Left renal cortex interstitium (tissue), 4 donors: ENCODE results near the gene SCT. TPM values are rescaled to one million over a fixed set of nuclear protein-coding genes. Genes with fewer than 3 reads are reported as not detected.

Experiments
- DNase-seq, 4 donors: peaks; one replicate each; pipeline ENCODE4 v3.0.0-alpha.2; 2013; ENCODE audit warnings: low read depth in 4 of 4, low spot score in 2 of 4, missing footprints in 1 of 4
- polyA plus RNA-seq, 4 donors: library from polyadenylated mRNA; unstranded; fragments of 120-200 nt; gene quantifications; one replicate each; pipeline ENCODE4 v1.2.1, GENCODE V29; 2013; ENCODE audit not compliant: insufficient read length in 4 of 4

The SCT gene
- polyA plus RNA-seq, 4 donors: 0.92 to 4.1 (median 2.2) TPM

- DNase-seq: no peak
Observed at GRCh38 chr11:592501-592900, 34.5 kb downstream of the SCT start.

DNA sequence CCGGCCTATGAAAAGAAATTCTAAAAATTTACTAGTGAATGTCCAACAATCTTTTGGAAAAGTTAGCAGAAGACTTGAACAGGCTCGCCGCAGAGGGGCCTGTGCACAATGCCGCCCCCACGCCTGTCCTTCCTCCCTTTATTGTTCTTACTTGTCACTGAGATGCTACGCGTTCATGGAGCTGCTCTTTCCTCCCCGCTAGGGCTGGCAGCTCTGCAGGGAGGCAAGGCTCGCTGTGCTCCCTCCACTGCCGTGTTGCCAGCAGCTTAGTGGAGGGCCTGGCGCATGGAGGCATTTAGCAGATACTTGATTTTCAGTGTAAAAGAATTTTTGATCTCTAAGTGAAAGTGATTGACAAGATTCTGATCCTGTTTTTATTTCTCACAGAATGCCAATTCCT is 36.0 kb downstream of the SCT start:
- DNase-seq: no peak

DNA sequence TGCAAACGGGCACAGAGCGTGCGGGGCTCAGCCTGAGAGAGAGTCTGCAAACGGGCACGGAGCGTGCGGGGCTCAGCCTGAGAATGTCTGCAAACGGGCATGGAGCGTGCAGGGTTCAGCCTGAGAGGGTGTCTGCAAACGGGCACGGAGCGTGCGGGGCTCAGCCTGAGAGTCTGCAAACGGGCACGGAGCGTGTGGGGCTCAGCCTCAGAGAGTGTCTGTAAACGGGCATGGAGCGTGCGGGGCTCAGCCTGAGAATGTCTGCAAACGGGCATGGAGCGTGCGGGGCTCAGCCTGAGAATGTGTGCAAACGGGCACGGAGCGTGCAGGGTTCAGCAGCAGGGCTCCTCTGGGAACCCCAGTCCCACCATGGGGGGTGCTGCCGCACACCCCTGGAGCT is 37.2 kb downstream of the SCT start:
- no peak for DNase-seq

DNA sequence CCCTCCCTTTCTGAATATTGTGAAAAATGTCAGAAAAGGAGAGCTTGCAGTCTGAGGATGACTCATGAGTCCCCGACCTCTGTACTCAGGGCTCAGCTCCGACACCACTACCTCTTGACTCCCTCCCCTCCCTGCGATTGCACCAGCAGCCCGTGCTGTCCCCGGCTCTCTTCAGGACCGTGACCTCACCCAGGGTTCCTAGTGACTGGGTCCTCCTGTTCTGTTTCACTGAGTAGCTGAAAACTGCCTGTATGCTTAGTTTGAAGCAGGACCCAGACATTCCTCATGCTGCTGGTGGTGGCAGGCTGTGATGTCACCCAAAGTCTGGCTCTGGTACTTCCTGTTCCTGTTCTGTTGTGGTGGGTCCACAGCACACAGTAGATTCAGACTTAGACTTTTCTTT is 39.0 kb downstream of the SCT start:
- no peak for DNase-seq

DNA sequence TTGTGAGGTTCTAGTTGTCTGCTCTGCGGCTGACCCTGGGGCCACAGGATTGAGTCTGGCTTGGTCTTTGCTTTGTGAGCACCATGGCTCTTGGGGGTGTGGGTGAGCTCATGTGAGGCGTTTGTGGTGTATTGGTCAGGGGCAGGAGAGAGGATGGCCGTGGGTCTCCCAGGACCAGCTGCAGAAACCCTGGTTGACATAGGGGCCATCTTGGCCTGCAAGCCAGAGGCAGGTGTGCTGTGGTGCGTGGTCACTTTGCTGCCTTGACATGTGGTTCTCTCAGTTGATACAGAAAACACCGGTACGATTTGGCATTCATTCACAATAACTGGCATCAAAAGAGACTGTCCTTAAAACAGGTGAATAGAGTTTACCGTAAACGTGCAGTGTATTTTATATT is 39.4 kb downstream of the SCT start:
- DNase-seq: no peak

- DNase-seq: no peak
Observed at GRCh38 chr11:586376-587316, 40.3 kb downstream of the SCT start.

- DNase-seq: no peak
Observed at GRCh38 chr11:584287-584686, 42.7 kb downstream of the SCT start.

DNA sequence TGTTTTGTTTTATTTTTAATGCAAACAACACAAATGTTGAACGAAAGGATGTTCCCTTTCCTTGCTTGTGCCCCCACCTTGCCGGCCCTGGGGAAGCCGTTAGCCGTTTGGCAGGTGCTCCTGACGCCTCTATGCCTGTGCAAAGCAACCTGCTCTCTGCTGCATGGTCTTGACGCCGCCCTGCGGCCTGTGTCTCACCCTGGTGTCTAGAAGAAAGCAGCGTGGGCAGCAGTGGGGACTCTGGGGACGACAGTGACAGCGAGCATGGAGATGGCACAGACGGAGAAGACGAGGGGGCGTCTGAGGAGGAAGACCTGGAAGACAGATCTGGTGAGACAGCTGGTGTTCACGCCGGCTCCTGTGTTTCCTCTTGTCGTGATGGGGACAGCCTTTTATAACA is 45.2 kb downstream of the SCT start:
- DNase-seq: no peak

GRCh38 chr11:581342-581741 is 45.6 kb downstream of the SCT start:
- DNase-seq: no peak

- DNase-seq: no peak
Observed at GRCh38 chr11:579830-580601, 47.0 kb downstream of the SCT start.

- DNase-seq: no peak
Observed at GRCh38 chr11:578276-579035, 48.5 kb downstream of the SCT start.

DNA sequence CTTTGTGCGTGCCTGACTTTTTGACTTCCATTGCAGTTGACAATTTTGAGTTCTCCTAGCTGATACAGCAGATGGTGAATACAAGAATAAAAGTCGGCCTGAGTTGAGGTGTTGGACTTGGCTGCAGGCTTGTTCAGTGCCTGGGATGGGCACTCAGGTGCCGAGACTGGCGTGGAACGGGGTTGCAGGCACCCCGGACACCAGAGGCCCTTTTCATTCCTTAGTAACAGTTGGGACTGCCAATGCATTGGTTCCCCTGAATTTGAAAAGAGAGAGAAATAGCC is 49.4 kb downstream of the SCT start:
- no peak for DNase-seq

GRCh38 chr11:576811-577610 is 50.0 kb downstream of the SCT start:
- DNase-seq: no peak

Other genes starting within 250 kb of the SCT start
- 1 to 10 TPM; 4.0 to 8.4 (median 7.2) TPM for gene PKP3, start 233.0 kb downstream of the SCT start, polyA plus RNA-seq
- 10 to 100 TPM; 31.7 to 54.7 (median 48.5) TPM for gene SIGIRR, start 212.2 kb downstream of the SCT start, polyA plus RNA-seq
- gene ANO9, start 185.2 kb downstream of the SCT start, polyA plus RNA-seq: 10 to 100 TPM in 2 of 4 donors, 1 to 10 TPM in 2; 6.1 to 16.5 (median 12.2) TPM
- gene PTDSS2, start 176.9 kb downstream of the SCT start, polyA plus RNA-seq: 10 to 100 TPM; 24.6 to 44.2 (median 37.2) TPM
- gene RNH1, start 119.9 kb downstream of the SCT start, polyA plus RNA-seq: 100 to 1,000 TPM in 2 of 4 donors, 10 to 100 TPM in 2; 67.0 to 117 (median 102) TPM
- gene HRAS, start 91.6 kb downstream of the SCT start, polyA plus RNA-seq: 10 to 100 TPM; 41.2 to 57.3 (median 51.9) TPM
- gene LRRC56, start 89.7 kb downstream of the SCT start, polyA plus RNA-seq: 1 to 10 TPM; 2.8 to 6.1 (median 5.1) TPM
- 1 to 10 TPM; 3.0 to 7.3 (median 4.7) TPM for gene LMNTD2, start 66.4 kb downstream of the SCT start, polyA plus RNA-seq
- gene RASSF7, start 66.2 kb downstream of the SCT start, polyA plus RNA-seq: 10 to 100 TPM; 36.8 to 71.6 (median 58.8) TPM
- gene PHRF1, start 50.7 kb downstream of the SCT start, polyA plus RNA-seq: 10 to 100 TPM; 18.3 to 33.3 (median 26.8) TPM
- 10 to 100 TPM in 3 of 4 donors, 1 to 10 TPM in 1; 5.4 to 15.4 (median 12.5) TPM for gene IRF7, start 11.2 kb downstream of the SCT start, polyA plus RNA-seq
- gene CDHR5, start 2.2 kb downstream of the SCT start, polyA plus RNA-seq: 10 to 100 TPM; 24.9 to 49.2 (median 41.9) TPM
- gene DRD4, start 10.1 kb upstream of the SCT start, polyA plus RNA-seq: 1 to 10 TPM; 1.8 to 5.2 (median 4.7) TPM
- 10 to 100 TPM; 44.7 to 57.7 (median 51.1) TPM for gene DEAF1, start 68.0 kb upstream of the SCT start, polyA plus RNA-seq
- 10 to 100 TPM; 36.1 to 56.7 (median 46.3) TPM for gene TMEM80, start 68.6 kb upstream of the SCT start, polyA plus RNA-seq
- gene EPS8L2, start 79.0 kb upstream of the SCT start, polyA plus RNA-seq: 100 to 1,000 TPM; 104 to 161 (median 139) TPM
- 100 to 1,000 TPM; 123 to 164 (median 136) TPM for gene TALDO1, start 120.3 kb upstream of the SCT start, polyA plus RNA-seq
- gene GATD1, start 150.3 kb upstream of the SCT start, polyA plus RNA-seq: 100 to 1,000 TPM in 1 of 4 donors, 10 to 100 TPM in 3; 55.3 to 115 (median 84.8) TPM
- gene CEND1, start 162.9 kb upstream of the SCT start, polyA plus RNA-seq: 1 to 10 TPM in 2 of 4 donors, under 1 TPM in 2; 0.28 to 1.3 (median 0.99) TPM
- 10 to 100 TPM; 13.1 to 24.3 (median 18.6) TPM for gene SLC25A22, start 171.1 kb upstream of the SCT start, polyA plus RNA-seq
- gene PIDD1, start 178.1 kb upstream of the SCT start, polyA plus RNA-seq: 10 to 100 TPM in 3 of 4 donors, 1 to 10 TPM in 1; 6.7 to 17.8 (median 12.9) TPM
- gene RPLP2, start 182.8 kb upstream of the SCT start, polyA plus RNA-seq: 1,000 to 10,000 TPM in 3 of 4 donors, 100 to 1,000 TPM in 1; 903 to 1,462 (median 1,115) TPM
- gene PNPLA2, start 191.7 kb upstream of the SCT start, polyA plus RNA-seq: 10 to 100 TPM; 38.2 to 87.6 (median 68.0) TPM
- gene CRACR2B, start 200.7 kb upstream of the SCT start, polyA plus RNA-seq: 10 to 100 TPM in 3 of 4 donors, 1 to 10 TPM in 1; 9.8 to 20.8 (median 17.2) TPM
- gene CD151, start 205.8 kb upstream of the SCT start, polyA plus RNA-seq: 100 to 1,000 TPM; 192 to 238 (median 217) TPM
- 100 to 1,000 TPM in 2 of 4 donors, 10 to 100 TPM in 2; 84.8 to 149 (median 111) TPM for gene POLR2L, start 215.3 kb upstream of the SCT start, polyA plus RNA-seq
- 10 to 100 TPM; 65.9 to 94.9 (median 76.6) TPM for gene TSPAN4, start 215.7 kb upstream of the SCT start, polyA plus RNA-seq